NCI-H128 (cell line): ENCODE measurements around the gene ASB4.
"Not testable (repeated sequence)": the region's sequence is repeated elsewhere in the genome, so short reads cannot be mapped to it uniquely, and the experiment has no call there.

ENCODE experiments used
- DNase-seq: peaks from one replicate; lab custom pipeline; 2025; ENCODE audit not compliant: unreplicated experiment; lab: John Stamatoyannopoulos, UW

Gene ASB4

GRCh38 chr7:95478272-95479037, 7.3 kb upstream of the ASB4 start:
- no peak for DNase-seq

- no peak for DNase-seq
Observed at GRCh38 chr7:95479992-95480624, 5.6 kb upstream of the ASB4 start.

GRCh38 chr7:95481271-95482165, 4.2 kb upstream of the ASB4 start:
- DNase-seq, result no peak

DNA sequence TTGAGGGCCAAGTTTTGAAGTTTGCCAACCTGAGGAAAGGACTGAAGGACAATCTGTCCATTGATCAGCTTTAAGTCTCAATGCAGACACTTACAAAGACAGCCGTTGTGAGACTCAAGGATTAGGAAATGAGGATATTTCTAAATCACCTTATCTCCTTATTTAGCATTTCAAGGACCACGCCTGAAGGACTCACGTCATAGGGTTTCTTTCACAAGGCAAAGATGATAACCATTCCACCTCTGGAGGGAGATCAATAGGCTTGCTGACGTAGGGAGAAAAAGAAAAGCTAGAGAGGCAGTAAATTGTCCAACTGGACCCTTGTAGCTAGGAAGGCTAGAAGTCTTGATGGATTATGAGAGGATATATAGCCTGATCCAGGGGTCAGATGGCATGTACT, 3.3 kb upstream of the ASB4 start:
- DNase-seq, result no peak

DNA sequence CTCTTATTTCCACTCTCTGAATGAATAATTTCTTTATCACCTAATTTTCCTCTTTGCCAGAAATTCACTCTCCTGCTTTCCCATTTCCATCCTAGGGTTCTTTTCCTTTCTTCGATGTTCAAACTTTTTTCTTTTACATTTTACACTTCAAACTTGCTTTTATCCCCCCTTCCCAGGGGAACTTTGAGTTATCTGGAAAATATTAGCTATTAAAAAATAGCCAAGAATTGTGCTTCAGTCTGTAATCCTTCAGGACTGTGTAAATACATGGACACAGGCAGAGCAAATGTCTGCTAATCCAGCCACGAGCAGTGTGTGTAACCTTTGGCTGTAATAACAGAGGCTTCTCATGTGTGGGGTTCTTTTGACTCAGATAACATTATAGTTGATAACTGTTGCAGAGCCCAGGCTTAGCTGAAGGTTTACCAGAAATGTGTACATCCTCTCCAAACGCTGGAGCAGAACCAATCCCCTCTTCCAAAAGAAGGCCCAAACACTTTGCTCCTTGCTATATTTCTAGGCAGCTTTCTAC, 4.6 kb downstream of the ASB4 start:
- DNase-seq, result no peak

DNA sequence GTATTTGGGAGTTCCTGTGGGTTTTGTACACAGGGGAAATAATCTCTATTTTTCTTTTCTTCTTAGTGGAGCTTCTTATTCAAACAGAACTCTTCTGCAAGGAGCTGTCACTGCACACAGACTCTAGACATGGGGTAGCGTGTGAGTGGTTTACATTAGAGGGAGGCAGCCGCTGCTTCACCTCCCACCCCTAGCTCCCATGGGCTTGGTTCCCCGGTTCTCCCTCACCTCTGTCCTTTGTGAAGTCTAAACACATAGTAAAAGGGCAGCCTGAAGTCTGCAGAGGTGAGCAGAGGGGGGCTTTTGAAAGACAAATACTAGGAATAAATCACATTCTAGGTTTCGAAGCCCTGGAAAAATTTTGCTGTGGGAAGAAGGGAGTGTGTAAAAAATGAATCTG, 5.5 kb downstream of the ASB4 start:
- DNase-seq, result no peak

- peak; percentile 67 for DNase-seq
Observed at GRCh38 chr7:95491634-95492314, 6.0 kb downstream of the ASB4 start.

DNA sequence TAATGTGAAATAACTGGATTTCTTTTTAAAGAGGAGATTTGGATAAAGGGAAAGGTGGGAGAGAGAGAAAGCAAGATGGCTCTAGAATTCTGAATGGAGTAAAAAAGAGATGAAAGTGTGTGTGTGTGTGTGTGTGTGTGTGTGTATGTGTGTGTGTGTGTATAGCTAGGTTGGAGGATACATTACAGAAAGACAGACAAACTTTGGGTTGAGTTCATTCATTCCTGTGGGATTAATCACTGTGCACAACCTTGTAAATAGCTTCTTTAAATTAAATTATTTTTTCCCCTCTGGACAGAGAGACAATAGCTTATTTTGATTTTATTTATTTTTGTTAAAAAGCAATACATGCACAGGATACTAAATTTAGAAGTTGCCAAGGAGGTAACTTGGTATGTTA, 7.5 kb downstream of the ASB4 start:
- DNase-seq, result no peak

GRCh38 chr7:95493844-95494243, 8.1 kb downstream of the ASB4 start:
- DNase-seq, result no peak

DNA sequence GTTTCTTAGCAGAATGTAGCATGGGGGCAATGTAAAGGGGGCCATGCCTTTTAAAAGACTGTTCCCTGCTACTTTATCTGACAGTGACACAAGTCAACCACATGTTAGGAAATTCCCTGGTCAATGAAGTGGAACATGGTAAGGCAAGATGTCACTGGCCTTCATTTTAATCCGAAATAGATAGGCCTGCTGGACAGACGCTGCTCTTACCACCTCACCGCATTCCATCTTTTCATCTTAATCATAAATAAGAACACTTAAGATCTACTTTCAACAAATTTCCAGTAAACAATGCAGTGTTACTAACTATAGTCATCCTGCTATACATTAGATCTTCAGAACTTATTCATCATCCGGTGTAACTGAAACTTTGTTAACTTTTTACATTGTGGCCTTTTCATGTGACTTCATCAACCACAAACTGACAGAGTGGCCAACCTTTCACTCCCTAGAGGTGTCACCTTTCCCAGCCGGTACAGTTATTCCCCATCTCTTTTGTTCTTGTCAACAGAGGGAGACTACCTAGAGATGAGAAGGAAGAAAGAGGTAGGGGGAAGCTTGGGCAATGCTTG, 15.6 kb downstream of the ASB4 start:
- no peak for DNase-seq

DNA sequence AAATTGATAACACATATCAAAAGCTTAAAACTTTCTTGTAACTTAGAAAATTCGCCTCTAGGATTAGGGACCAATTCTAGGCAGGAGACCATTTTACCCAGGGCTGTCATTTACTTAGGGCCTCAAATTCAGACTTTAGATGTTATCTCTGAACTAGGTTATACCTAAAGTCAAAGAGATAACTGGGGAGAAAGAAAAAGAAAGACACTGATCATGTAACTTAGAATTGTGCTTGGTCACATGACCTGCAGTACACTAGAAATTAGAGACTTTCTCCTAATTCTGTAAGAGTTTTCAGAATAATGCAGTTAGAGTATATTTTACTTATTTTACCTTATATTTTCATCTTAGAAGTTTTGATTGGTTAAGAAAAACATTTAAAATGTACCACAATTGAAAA, 16.7 kb downstream of the ASB4 start:
- DNase-seq, result no peak

DNA sequence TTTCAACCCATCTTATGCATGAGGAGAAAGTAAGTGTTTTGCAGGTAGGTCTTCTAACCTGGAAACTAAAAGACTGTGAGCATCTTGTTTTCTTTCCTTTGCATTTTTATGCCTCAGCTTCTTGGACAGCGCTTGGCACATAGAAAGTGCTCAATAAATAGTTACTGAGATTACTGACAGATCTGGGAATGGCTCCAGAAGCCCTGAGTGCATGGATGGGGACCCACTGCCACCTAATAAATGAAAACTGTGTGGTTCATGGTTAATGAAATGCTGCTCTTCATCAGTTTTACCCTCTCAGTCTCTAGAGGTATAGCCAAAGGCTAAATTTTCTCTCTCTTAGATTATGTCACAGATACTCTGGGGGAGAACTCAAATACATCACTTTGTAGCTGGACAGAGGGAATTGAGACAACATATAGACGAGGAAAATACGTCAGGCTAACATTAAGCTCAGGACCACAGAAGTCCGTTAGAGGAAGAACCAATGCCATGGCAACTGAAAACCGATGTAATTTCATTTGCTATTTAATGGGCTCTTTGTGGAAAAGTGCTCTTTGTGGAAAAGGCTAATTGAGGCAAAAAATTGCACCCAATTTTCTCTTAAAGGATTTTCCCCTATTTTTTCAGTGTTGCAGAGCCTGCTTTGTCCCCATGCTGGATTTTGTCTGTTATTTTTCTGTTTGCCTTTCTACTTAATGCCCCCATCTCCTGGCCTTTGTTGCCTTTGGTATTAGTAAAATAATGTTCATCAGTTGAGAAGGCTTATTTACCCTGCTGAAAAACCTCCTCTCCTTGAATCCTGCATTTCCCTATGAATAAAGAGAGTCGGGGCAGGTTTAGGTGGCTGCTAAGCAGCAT, 17.8 kb downstream of the ASB4 start:
- no peak for DNase-seq

- DNase-seq, result not testable (repeated sequence)
Observed at GRCh38 chr7:95504132-95504588, 18.4 kb downstream of the ASB4 start.

DNA sequence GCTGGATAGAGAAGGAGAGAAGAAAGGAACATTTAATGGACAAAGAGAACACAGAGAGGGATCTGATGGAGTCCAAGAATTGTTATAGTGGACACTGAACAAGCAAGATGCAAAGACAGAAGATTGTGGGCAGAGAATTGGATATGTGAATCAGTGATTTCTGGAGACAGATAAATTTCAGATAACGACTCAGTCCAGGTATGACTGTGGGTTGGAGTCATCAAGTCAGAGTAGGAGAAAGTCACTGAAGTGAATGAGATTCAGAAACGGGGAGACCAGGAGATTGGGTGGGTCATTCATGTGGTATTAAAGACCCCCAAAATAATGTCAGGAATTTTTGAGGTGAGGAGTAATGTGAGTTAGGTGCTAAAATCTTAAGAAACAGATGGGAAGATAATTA, 23.0 kb downstream of the ASB4 start:
- no peak for DNase-seq

- DNase-seq, result peak; percentile 74
Observed at GRCh38 chr7:95509199-95509598, 23.5 kb downstream of the ASB4 start.

GRCh38 chr7:95511716-95512260, 26.0 kb downstream of the ASB4 start:
- DNase-seq, result peak; percentile 27

DNA sequence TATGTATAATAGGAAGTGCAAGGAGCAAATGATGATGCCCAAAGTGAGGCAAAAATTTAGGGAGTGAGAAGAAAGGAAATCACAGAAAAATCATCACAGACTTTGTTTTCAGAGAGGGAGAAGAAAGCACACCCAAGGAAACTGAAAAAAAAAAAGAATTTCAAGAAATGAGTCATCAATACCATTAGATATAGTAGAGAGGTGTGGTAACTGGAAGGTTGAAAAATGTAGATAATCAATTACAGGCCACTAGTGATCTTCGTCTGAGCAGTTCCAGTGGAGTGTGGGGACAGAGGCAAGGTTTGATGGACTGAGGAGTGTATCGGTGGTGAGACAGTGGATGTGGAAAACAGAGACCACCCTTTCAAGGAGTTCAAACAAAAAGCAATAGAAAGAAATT, 31.7 kb downstream of the ASB4 start:
- no peak for DNase-seq

GRCh38 chr7:95517870-95518269, 32.1 kb downstream of the ASB4 start:
- DNase-seq, result no peak

- no peak for DNase-seq
Observed at GRCh38 chr7:95520136-95520535, 34.4 kb downstream of the ASB4 start.
